ENCODE data around the gene GPN1.
"Not testable (repeated sequence)": the region's sequence is repeated elsewhere in the genome, so short reads cannot be mapped to it uniquely, and the experiment has no call there.

The GPN1 gene

DNA sequence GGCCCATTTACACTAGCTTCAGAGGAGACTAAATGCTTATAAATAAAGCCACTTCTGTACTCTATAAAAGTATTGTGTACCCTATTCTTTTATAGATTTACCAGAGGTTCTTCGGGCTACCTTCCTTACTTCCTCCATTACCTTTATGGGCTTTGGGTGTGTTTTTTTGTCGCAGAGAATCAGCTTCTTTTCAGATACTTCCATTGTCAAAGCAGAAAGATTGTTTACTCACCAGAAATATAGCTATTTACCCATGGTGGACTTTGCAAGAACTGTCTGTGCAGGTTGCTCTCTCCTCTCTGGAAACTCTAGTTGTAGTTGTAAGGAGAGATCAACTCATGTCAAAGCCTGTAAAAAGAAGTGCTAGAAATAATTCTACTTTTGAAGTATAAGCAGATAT, 14.9 kb upstream of the GPN1 start:
- no peaks in the 10 kb centered on the region for H3K27me3 Mint-ChIP-seq
- H3K9me3 Mint-ChIP-seq: no peaks in the 10 kb centered on the region
- no peak overlapping the region for H3K27ac Mint-ChIP-seq
- peaks cover 60% of the 10 kb centered on the region for H3K36me3 Mint-ChIP-seq (ENCODE audit: low read depth)
- no peaks in the 10 kb centered on the region for H3K4me1 Mint-ChIP-seq (ENCODE audit: low read depth)
- no peak overlapping the region for H3K4me3 Mint-ChIP-seq

DNA sequence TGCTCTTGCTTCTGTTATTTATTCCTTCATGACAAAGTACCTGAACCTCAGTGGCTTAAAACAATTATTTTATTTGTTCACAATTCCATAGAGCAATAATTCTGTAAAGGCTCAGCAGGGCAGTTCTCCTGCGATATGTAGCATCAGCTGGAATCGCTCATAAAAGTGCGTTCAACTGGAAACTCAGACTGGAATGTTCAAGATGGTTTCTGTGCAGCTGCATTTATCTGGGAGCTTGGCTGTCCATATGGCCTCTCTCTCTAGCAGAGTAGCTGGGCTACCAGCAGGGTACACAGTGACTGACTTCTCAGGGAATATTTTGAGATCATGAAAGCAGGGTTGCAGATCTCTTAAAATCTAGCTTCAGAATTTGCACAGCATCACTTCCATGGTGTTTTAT, 13.5 kb upstream of the GPN1 start:
- H3K36me3 Mint-ChIP-seq (ENCODE audit: low read depth): peaks cover 67% of the 10 kb centered on the region
- H3K27me3 Mint-ChIP-seq: no peaks in the 10 kb centered on the region
- no peak overlapping the region for H3K4me3 Mint-ChIP-seq
- H3K27ac Mint-ChIP-seq: no peak overlapping the region
- H3K4me1 Mint-ChIP-seq (ENCODE audit: low read depth): no peaks in the 10 kb centered on the region
- no peaks in the 10 kb centered on the region for H3K9me3 Mint-ChIP-seq

DNA sequence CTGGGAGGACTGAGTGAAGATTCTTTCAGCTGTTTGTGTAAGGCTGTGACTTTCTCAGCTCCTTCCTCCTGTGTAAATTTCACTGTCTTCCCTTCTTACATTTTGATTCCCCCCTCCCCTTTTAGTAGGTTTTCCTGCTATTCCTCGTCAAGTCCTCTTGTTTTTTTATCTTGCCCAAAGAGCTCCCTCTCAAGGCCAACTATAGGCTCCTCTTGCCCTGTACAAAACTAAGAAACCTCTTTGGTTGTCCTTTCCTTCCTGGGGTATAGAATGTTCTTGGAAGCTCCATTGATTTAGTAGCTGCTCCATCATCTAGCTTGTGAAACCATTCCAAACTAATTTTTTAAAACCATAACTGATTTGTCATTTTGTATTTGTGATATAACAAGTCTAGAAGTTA, 7.3 kb upstream of the GPN1 start:
- Mint-ChIP-seq H3K27me3 (no peaks in the 10 kb centered on the region), H3K4me1 (ENCODE audit: low read depth) (no peaks in the 10 kb centered on the region), H3K9me3 (no peaks in the 10 kb centered on the region), H3K36me3 (ENCODE audit: low read depth) (peaks cover 66% of the 10 kb centered on the region), H3K27ac (no peak overlapping the region), H3K4me3 (no peak overlapping the region)

DNA sequence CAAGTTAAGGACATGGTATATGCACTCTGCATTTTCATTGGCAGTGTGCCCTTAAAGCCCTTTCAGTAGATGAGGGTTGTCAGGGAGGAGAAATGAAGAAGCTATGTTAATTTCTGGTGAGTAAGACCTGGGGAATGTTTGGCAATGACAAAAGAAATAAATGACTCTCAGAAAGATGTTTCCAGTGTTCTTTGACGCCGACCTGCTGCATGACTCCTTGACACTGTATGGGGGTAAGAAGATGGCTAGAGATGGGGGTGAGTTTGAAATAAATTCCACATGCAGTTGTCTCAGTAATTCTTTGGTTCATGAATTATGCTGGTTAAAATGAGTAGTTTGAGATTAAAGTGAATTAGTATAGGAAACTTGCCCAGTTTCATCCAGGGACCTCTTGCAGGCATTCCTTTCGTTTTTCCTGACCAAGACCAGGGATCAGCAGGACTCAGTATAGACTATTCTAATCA, 5.9 kb upstream of the GPN1 start:
- H3K36me3 Mint-ChIP-seq (ENCODE audit: low read depth): peaks cover 56% of the 10 kb centered on the region
- no peaks in the 10 kb centered on the region for H3K9me3 Mint-ChIP-seq
- no peaks in the 10 kb centered on the region for H3K27me3 Mint-ChIP-seq
- H3K27ac Mint-ChIP-seq: no peak overlapping the region
- H3K4me3 Mint-ChIP-seq: no peak overlapping the region
- no peaks in the 10 kb centered on the region for H3K4me1 Mint-ChIP-seq (ENCODE audit: low read depth)

DNA sequence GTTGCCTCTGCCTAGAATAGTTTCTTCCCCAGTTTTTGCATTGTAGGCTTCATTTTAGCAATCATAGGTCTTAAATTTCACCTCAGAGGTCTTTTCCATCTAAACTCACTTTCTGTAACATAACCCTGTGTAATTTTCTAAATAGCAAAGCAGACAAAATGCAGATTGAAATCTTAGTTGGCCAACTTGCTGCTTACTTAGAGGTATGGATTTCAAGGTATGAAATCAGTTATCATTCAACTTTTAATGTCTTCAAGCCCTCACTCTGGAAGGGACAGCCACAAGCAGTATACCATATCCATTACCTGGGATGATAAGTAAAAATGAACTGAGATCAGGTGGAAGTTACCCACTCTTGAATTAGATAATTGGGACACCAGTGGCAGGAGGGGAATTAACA, 3.9 kb upstream of the GPN1 start:
- Mint-ChIP-seq H3K4me1 (ENCODE audit: low read depth) (no peaks in the 10 kb centered on the region), H3K4me3 (no peak overlapping the region), H3K36me3 (ENCODE audit: low read depth) (peaks cover 48% of the 10 kb centered on the region), H3K27ac (no peak overlapping the region), H3K9me3 (no peaks in the 10 kb centered on the region), H3K27me3 (no peaks in the 10 kb centered on the region)

DNA sequence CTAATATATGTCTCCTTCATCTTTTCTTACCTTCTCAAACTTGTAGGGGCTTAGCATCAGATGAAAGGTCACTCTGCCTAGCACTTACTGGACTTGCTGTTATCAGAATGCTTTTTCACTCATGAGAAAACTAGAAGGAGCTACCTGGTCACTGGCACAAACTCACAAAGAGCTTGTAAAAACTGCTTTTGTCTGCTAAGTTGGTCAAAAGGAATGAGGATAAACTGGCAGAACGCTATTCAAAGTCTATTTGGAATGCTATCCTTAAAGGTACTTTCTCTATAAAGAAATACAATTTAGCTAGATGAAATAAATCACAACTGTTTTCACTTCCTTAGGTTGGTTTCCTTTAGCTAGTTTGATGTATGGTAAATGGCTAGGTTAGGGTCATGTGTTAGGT, 2.5 kb upstream of the GPN1 start:
- not testable (repeated sequence) for H3K4me1 Mint-ChIP-seq (ENCODE audit: low read depth); H3K27ac Mint-ChIP-seq; H3K4me3 Mint-ChIP-seq; H3K27me3 Mint-ChIP-seq; H3K9me3 Mint-ChIP-seq
- H3K36me3 Mint-ChIP-seq (ENCODE audit: low read depth): peaks cover 45% of the 10 kb centered on the region

DNA sequence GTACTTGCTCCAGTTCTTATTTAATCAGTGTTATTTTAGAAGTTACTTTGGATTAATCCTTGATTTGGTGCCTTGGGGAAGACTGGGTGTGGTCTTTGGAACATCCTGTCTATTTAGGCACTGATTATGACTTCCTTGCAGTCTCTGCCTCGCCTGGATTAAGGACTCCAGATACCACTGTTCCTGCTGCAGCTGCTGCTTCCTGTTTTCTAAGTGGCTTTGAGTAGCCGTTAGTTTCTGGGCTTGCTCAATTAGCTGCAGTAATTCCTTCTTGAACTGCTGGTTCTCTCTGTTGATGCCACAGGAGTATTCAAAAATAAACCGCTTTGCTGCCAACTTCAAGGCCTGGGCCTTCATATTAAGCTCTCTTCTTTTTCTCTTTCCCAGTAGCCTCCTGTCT, 1.9 kb upstream of the GPN1 start:
- Mint-ChIP-seq H3K36me3 (ENCODE audit: low read depth) (peaks cover 45% of the 10 kb centered on the region), H3K27ac (peak overlapping the region; percentile 16)
- H3K4me3 Mint-ChIP-seq; H3K27me3 Mint-ChIP-seq; H3K9me3 Mint-ChIP-seq; H3K4me1 Mint-ChIP-seq (ENCODE audit: low read depth): not testable (repeated sequence)

DNA sequence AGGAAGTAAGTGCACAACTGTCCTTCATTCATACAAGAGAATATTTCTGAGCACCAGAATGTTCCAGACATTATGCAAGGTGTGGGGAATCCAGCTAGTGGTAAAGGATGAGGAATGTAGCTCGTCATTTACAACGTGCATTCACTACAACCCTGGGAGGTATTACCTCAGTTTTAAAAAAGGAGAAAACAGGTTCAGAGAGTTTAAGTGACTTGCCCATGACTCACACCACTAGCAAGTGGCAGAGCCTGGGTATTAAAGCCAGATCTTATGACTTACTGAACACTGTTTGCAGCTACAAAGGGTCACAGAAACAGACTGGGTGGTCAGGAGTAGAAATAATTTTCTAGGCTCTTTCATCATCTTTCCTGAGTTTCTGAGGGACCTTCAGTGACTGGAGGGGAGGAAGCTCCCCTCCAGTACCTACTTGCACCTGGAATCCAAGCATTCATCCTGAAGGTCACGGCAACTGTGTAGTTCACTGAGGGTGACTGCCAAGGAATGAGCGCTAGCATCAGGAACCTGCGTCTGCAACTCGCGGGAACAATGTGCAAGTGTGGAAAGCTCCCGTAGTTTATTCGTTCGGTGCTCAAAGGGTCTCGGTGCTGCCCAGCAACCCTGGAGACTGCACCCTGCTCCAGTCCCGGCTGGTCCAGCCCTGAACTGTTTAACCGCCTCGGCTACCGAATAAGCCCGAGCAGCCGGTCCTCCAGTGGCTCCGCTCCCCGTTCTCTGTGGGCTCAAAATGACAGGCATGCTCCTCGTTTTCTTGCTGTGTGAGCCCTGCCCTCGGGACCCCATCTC, 685 bp upstream of the GPN1 start:
- H3K4me1 Mint-ChIP-seq (ENCODE audit: low read depth): peaks cover 9% of the 10 kb centered on the region
- no peak overlapping the region for H3K4me3 Mint-ChIP-seq
- peaks cover 45% of the 10 kb centered on the region for H3K36me3 Mint-ChIP-seq (ENCODE audit: low read depth)
- no peaks in the 10 kb centered on the region for H3K27me3 Mint-ChIP-seq
- H3K9me3 Mint-ChIP-seq: no peaks in the 10 kb centered on the region
- H3K27ac Mint-ChIP-seq: no peak overlapping the region

DNA sequence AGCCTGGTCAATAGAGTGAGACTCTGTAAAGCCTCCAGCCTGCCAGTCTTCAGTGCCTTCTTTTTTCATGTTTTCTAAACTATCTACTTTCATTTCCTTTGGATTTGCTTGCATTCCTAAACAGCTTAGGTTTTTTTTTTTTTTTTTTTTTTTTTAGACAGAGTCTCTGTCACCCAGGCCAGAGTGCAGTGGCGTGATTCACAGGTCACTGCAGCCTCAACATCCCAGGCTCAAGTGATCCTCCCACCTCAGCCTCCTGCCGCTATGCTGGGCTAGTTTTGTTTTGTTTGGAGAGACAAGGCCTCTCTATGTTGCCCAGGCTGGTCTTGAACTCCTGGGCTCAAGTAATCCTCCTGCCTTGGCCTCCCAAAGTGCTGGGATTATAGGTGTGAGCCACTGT, 1.4 kb downstream of the GPN1 start:
- H3K9me3 Mint-ChIP-seq; H3K27me3 Mint-ChIP-seq; H3K4me3 Mint-ChIP-seq; H3K4me1 Mint-ChIP-seq (ENCODE audit: low read depth): not testable (repeated sequence)
- peaks cover 49% of the 10 kb centered on the region for H3K36me3 Mint-ChIP-seq (ENCODE audit: low read depth)
- peak overlapping the region; percentile 42 for H3K27ac Mint-ChIP-seq

DNA sequence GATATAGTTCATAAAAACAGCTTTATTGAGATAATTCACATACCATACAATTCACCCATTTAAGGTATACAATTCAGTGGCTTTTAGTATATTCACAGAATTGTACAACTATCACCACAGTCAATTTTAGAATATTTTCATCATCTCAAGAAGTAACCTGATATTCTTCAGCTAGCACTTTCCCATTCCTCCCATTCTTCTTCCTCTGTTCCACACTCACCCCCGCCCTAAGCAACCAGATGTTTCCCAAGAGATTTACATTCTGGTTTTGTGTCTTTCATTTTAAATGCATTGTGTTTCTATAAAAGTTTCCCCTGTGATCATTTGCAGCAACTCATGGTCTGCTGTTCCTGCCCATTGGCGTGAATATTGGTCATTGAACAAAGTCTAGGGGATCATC, 5.4 kb downstream of the GPN1 start:
- H3K27ac Mint-ChIP-seq: no peak overlapping the region
- no peak overlapping the region for H3K4me3 Mint-ChIP-seq
- peaks cover 39% of the 10 kb centered on the region for H3K4me1 Mint-ChIP-seq (ENCODE audit: low read depth)
- H3K36me3 Mint-ChIP-seq (ENCODE audit: low read depth): peaks cover 75% of the 10 kb centered on the region
- no peaks in the 10 kb centered on the region for H3K27me3 Mint-ChIP-seq
- no peaks in the 10 kb centered on the region for H3K9me3 Mint-ChIP-seq

DNA sequence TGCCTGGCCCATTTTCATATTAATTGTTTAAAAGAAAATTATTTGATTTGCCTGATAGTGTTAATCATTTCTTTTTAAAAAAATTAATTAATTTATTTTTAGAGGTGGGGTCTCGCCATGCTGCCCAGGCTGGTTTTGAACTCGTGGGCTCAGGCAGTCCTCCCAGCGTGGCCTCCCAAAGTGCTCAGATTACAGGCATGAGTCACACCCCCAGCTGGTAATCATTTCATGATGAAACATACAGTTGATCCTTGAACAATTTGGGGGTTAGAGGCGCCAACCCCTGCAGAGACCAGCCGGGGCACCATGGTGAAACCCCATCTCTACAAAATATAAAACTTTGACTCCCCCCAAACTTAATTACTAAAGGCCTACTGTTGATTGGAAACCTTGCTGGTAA, 7.9 kb downstream of the GPN1 start:
- Mint-ChIP-seq H3K4me1 (ENCODE audit: low read depth) (peaks cover 45% of the 10 kb centered on the region), H3K27me3 (no peaks in the 10 kb centered on the region), H3K27ac (no peak overlapping the region), H3K9me3 (no peaks in the 10 kb centered on the region), H3K4me3 (no peak overlapping the region), H3K36me3 (ENCODE audit: low read depth) (peaks cover 79% of the 10 kb centered on the region)

DNA sequence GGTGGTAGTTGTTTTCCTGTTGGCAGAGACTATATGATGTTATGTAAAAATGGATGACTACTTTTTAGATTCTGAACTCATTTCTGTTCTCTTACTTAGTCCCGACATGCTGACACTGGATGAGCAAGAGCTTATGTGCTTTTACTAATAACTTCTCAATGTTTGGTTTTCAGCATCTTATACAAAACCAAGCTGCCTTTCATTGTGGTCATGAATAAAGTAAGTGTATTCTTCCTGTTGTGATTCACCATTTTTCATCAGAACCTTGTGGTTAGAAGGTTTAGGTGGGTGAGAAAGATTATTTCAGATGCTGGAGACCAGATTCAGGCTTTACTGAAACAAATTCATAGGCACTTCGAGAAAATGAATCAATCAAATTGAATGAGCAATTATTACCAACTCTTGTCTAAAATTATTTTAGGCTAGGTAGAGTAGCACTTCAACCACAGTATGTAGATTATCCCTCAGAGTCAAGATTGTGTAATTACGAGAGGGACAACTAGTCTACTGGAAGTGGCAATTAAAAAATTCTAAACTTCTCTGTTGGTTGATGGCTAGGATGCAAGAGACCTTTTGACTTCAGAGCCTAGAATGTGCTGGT, 9.3 kb downstream of the GPN1 start:
- H3K27me3 Mint-ChIP-seq: no peaks in the 10 kb centered on the region
- peak overlapping the region; percentile 98 for H3K27ac Mint-ChIP-seq
- H3K4me3 Mint-ChIP-seq: peak overlapping the region; percentile 75
- peaks cover 76% of the 10 kb centered on the region for H3K36me3 Mint-ChIP-seq (ENCODE audit: low read depth)
- H3K4me1 Mint-ChIP-seq (ENCODE audit: low read depth): peaks cover 38% of the 10 kb centered on the region
- H3K9me3 Mint-ChIP-seq: no peaks in the 10 kb centered on the region

DNA sequence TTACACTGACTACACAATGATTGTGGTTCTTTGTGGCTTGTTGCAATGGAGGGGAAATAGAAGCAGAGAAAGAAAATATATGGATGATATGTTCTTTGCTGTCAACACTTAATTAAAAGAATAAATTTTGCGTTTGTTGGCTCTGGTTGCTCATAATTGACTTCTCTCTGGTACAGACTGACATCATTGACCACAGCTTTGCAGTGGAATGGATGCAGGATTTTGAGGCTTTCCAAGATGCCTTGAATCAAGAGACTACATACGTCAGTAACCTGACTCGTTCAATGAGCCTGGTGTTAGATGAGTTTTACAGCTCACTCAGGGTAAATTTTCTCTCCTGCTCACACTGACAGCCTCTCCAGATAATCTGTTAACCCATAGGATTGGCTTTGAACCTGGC, 9.9 kb downstream of the GPN1 start:
- Mint-ChIP-seq H3K36me3 (ENCODE audit: low read depth) (peaks cover 76% of the 10 kb centered on the region), H3K9me3 (no peaks in the 10 kb centered on the region), H3K27ac (peak overlapping the region; percentile 98), H3K27me3 (no peaks in the 10 kb centered on the region), H3K4me3 (peak overlapping the region; percentile 75), H3K4me1 (ENCODE audit: low read depth) (peaks cover 38% of the 10 kb centered on the region)

DNA sequence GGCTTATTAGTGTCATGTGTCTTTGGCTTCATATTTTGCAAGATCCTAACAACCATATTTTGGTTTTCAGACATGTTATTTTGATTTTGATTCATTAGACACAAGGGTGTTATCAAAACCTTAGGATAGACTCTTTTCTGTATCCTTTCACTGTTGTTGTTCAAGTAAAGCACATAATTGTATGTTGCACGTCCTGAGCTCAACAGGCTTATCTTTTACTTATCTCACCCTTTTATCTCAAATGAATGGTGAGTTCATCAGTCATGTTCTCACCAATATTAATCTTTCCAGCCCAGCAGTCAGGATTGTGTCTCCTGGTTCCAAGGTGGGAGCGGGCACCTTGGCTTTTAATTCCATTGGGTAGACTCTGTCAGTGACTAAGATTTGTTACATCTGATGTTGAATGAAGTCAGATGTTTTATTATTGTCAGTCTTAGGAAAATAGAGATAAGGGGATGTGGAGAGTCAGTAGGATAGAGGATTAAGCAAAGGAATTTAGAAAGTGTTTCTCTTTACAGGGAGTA, 11.9 kb downstream of the GPN1 start:
- Mint-ChIP-seq H3K4me3 (no peak overlapping the region), H3K27ac (no peak overlapping the region), H3K9me3 (no peaks in the 10 kb centered on the region), H3K36me3 (ENCODE audit: low read depth) (peaks cover 71% of the 10 kb centered on the region), H3K27me3 (no peaks in the 10 kb centered on the region), H3K4me1 (ENCODE audit: low read depth) (peaks cover 33% of the 10 kb centered on the region)

DNA sequence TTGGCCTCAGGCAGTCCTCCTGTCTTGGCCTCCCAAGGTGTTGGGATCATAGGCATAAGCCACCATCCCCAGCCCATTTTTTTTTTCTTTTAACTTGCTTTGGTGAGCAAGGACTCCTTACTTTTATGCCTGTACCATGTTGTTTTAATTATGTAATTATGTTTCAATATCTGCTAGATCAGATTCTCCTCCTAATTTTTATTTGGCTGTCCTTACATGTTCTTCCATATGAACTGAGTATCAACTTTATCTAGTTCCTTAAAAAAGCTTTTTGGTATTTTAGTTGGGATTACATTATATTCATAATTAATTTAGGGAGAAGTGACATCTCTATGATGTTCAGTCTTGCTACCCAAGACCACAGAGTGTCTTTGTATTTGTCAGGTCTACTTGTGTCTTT, 16.3 kb downstream of the GPN1 start:
- H3K27ac Mint-ChIP-seq: no peak overlapping the region
- H3K9me3 Mint-ChIP-seq: no peaks in the 10 kb centered on the region
- H3K4me3 Mint-ChIP-seq: no peak overlapping the region
- H3K36me3 Mint-ChIP-seq (ENCODE audit: low read depth): peaks cover 72% of the 10 kb centered on the region
- H3K27me3 Mint-ChIP-seq: no peaks in the 10 kb centered on the region
- H3K4me1 Mint-ChIP-seq (ENCODE audit: low read depth): no peaks in the 10 kb centered on the region

DNA sequence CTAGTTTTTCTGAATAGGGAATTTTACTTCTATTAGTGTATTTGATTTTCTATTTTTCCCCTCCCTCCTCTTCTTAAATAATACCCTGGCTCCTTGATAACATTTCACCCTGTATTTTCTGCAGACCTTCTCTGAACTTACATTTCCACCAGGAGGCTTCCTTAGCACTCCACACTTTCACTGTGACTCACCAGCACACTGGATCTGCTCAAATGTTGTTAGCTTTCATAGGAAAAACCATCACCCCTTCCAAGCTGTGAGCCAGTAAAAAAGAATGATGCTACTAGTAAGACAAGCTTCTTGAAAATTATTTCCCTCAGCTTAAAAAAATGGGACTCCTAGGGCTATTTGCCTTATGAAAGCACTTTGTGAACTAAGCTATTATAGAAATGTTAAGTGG, 18.4 kb downstream of the GPN1 start:
- no peaks in the 10 kb centered on the region for H3K9me3 Mint-ChIP-seq
- no peak overlapping the region for H3K4me3 Mint-ChIP-seq
- H3K4me1 Mint-ChIP-seq (ENCODE audit: low read depth): peaks cover 2% of the 10 kb centered on the region
- peaks cover 67% of the 10 kb centered on the region for H3K36me3 Mint-ChIP-seq (ENCODE audit: low read depth)
- H3K27me3 Mint-ChIP-seq: no peaks in the 10 kb centered on the region
- H3K27ac Mint-ChIP-seq: peak overlapping the region; percentile 15
